ENCODE data around the gene NDFIP1.

NDFIP1 gene, protein sequence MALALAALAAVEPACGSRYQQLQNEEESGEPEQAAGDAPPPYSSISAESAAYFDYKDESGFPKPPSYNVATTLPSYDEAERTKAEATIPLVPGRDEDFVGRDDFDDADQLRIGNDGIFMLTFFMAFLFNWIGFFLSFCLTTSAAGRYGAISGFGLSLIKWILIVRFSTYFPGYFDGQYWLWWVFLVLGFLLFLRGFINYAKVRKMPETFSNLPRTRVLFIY

DNA sequence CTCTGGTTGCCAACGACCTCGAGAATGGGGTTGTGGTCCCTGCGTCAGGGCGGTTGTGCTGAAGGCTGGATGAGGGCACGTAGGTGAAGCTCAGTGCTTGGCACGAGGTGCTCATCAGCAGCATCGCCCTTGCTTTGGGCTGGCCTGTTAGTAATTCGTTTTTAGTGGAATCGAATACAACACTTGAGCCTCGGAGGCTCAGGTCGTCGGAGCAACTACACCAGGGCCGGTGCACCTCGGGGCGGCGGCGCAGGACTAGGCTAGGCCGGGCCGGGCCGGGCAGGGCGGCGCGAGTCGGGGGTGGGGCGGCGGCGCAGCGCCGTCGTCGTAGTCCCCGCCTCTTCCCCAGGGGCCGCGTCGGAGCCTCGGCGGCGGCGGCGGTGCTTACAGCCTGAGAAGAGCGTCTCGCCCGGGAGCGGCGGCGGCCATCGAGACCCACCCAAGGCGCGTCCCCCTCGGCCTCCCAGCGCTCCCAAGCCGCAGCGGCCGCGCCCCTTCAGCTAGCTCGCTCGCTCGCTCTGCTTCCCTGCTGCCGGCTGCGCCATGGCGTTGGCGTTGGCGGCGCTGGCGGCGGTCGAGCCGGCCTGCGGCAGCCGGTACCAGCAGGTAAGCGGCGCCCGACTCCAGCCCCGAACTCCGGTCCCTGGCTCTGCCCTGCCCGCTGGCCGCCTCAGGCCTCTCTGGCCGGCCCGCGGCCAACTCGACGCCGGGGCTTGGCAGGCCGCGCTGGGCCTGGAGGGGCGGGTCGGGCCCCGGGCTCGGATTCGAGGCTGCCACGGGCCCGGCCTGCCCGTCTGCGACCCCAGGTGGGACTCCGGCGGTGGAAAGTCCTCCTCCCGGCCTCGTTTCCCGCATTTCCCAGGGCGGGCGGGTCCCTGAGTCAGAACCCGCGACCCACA is at the start of gene NDFIP1:
TSS of gene NDFIP1 (plus strand) at position 348 of the 899 bp plus-strand sequence. CDS start at position 544, 196 bp downstream.
- TF ChIP-seq, protein P1, sequence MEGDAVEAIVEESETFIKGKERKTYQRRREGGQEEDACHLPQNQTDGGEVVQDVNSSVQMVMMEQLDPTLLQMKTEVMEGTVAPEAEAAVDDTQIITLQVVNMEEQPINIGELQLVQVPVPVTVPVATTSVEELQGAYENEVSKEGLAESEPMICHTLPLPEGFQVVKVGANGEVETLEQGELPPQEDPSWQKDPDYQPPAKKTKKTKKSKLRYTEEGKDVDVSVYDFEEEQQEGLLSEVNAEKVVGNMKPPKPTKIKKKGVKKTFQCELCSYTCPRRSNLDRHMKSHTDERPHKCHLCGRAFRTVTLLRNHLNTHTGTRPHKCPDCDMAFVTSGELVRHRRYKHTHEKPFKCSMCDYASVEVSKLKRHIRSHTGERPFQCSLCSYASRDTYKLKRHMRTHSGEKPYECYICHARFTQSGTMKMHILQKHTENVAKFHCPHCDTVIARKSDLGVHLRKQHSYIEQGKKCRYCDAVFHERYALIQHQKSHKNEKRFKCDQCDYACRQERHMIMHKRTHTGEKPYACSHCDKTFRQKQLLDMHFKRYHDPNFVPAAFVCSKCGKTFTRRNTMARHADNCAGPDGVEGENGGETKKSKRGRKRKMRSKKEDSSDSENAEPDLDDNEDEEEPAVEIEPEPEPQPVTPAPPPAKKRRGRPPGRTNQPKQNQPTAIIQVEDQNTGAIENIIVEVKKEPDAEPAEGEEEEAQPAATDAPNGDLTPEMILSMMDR (IDR thresholded peaks at IDR 0.05; ENCODE audit: low read depth, low read length, missing control alignments), result no peak
- peak; percentile 14 for DNase-seq (ENCODE audit: extremely low read depth, low read depth)
- peak within 1 kb of the TSS; percentile 94 for H3K4me3 ChIP-seq (replicated peaks; ENCODE audit: low read depth, low read length)

DNA sequence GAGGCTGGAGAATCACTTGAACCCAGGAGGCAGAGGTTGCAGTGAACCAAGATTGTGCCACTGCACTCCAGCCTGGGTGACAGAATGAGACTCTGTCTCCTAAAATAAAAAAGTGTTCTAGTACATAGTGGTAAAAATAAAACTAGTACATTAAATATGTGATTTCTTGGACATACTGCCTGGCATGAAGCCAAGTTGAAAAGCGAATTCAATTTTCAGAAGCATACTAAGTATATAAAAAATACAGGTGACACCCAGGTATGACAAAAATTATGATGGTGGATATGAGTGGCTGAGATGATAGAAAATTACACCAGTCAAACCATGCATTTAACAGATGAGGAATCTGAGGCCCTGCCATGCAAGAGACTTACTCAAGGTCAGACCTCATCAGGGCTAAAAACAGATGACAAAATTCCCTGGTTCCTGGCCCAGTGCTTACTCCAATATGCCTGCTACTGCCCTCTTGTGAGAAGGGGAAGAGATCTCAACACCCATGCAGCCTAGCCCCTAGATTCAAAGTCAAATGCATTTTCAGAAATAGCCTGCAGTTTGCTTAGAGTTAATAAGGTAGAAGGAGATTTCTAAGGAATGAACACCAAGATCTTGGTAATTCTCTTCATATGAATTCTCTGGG is 49.2 kb upstream of the NDFIP1 start:
- no peak overlapping the region for H3K4me3 ChIP-seq (replicated peaks; ENCODE audit: low read depth, low read length)
- DNase-seq (ENCODE audit: extremely low read depth, low read depth), result no peak
- TF ChIP-seq, protein P1 (IDR thresholded peaks at IDR 0.05; ENCODE audit: low read depth, low read length, missing control alignments), result peak; percentile 28

DNA sequence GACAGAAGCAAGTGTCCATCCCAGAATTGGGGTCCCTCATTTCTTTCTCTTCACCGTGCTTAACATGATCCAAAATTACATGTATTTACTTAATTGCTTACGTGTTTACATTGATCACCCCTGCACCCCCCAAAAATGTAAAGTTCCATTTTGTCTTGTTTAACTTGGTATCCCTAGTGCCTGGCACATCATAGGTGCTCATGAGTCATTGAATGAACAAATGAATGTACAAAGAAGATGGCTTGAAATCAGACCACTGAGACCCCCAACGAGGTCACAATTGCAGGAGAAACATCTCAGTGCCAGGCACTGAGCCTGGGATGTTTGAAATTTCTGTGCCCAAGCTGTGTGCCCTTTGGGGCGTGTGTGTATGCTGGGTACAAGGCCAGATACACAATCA is 45.2 kb upstream of the NDFIP1 start:
- TF ChIP-seq, protein P1 (IDR thresholded peaks at IDR 0.05; ENCODE audit: low read depth, low read length, missing control alignments), result no peak
- DNase-seq (ENCODE audit: extremely low read depth, low read depth), result no peak
- no peak overlapping the region for H3K4me3 ChIP-seq (replicated peaks; ENCODE audit: low read depth, low read length)

DNA sequence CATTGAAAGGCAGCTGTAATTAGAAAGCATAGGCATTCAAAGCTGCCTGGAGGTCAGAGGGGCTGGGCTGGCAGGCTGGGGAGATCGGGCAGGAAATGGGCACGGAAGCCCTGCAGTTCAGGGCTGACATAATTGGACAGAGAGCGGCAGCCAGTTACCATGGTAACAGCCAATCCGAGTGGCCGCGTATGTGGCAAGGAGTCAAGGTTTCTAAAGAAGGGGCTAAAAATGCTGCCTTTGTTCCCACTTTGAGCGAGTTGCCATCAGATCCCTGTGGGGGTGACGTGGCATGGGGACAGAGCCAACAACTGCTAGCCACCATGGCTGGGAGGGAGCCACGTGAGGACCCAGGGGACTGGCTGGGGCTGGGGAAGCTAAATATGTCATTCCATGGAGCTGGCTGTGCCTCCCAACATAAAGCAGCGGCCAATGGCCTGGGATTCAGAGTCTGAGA is 44.7 kb upstream of the NDFIP1 start:
- no peak overlapping the region for H3K4me3 ChIP-seq (replicated peaks; ENCODE audit: low read depth, low read length)
- DNase-seq (ENCODE audit: extremely low read depth, low read depth), result no peak

DNA sequence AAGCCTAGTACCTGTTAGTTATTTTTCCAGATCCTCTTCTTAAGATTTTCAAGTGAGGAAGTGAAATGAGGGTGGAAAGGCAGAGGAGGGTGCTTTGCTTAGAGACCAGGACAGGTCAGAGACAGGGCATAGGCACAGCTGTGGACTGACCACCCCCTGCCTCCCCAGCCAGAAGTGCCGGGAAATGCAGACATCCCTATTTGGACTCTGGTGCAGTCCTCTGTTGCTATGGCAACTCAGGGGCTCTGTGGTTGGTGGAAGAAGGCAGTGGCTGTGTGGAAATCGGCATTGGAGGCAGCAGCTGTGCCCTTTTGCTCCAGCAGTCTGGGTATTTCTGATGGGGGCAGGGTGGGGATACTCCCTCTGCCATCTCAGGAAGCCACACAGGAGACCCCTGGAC is 43.3 kb upstream of the NDFIP1 start:
- TF ChIP-seq, protein P1 (IDR thresholded peaks at IDR 0.05; ENCODE audit: low read depth, low read length, missing control alignments), result no peak
- DNase-seq (ENCODE audit: extremely low read depth, low read depth), result no peak
- H3K4me3 ChIP-seq (replicated peaks; ENCODE audit: low read depth, low read length), result no peak overlapping the region

More for the DNA sequence above, 44.7 kb upstream of the NDFIP1 start:
- TF ChIP-seq, protein P1 (IDR thresholded peaks at IDR 0.05; ENCODE audit: low read depth, low read length, missing control alignments), result no peak

- no peak for DNase-seq (ENCODE audit: extremely low read depth, low read depth)
- H3K4me3 ChIP-seq (replicated peaks; ENCODE audit: low read depth, low read length), result no peak overlapping the region
- TF ChIP-seq, protein P1 (IDR thresholded peaks at IDR 0.05; ENCODE audit: low read depth, low read length, missing control alignments), result no peak
These were observed 38.8 kb upstream of the NDFIP1 start for GRCh38 chr5:142069606-142070399.
